ENCODE data around the gene CNBD2.
A peak's percentile ranks its signal among the peaks of the same experiment; 100 is the strongest.
"Not testable (repeated sequence)": the region's sequence is repeated elsewhere in the genome, so short reads cannot be mapped to it uniquely, and the experiment has no call there.

CNBD2 gene

GRCh38 chr20:35975576-35976373 is 7.4 kb downstream of the CNBD2 start:
- no peak for DNase-seq

GRCh38 chr20:35978041-35978513 is 9.7 kb downstream of the CNBD2 start:
- DNase-seq: peak in 1 of 2 donors; percentile 8

- DNase-seq: no peak
Measured at GRCh38 chr20:35979544-35979943, 11.2 kb downstream of the CNBD2 start.

- DNase-seq: no peak
Measured at GRCh38 chr20:35981969-35982368, 13.6 kb downstream of the CNBD2 start.

- no peak for DNase-seq
Measured at GRCh38 chr20:35984382-35984781, 16.0 kb downstream of the CNBD2 start.

GRCh38 chr20:35985806-35986205 is 17.4 kb downstream of the CNBD2 start:
- no peak for DNase-seq

GRCh38 chr20:35988910-35989463 is 20.6 kb downstream of the CNBD2 start:
- DNase-seq: no peak

GRCh38 chr20:35991142-35991771 is 22.9 kb downstream of the CNBD2 start:
- peak in 1 of 2 donors; percentile 26 for DNase-seq

- DNase-seq: peak in 1 of 2 donors; percentile 56
Measured at GRCh38 chr20:35992713-35993335, 24.4 kb downstream of the CNBD2 start.

GRCh38 chr20:35994994-35995453 is 26.6 kb downstream of the CNBD2 start:
- peak; percentile 42 to 44 for DNase-seq

- not testable (repeated sequence) for DNase-seq
Measured at GRCh38 chr20:35996492-35996891, 28.1 kb downstream of the CNBD2 start.

GRCh38 chr20:36001331-36001730 is 32.9 kb downstream of the CNBD2 start:
- not testable (repeated sequence) for DNase-seq

- no peak for DNase-seq
Measured at GRCh38 chr20:36002855-36003254, 34.5 kb downstream of the CNBD2 start.

- no peak for DNase-seq
Measured at GRCh38 chr20:36004045-36004444, 35.7 kb downstream of the CNBD2 start.

- no peak for DNase-seq
Measured at GRCh38 chr20:36008461-36009035, 40.2 kb downstream of the CNBD2 start.

- DNase-seq: no peak
Measured at GRCh38 chr20:36010076-36010475, 41.7 kb downstream of the CNBD2 start.

GRCh38 chr20:36010825-36011224 is 42.4 kb downstream of the CNBD2 start:
- no peak for DNase-seq

GRCh38 chr20:36015806-36016403 is 47.5 kb downstream of the CNBD2 start:
- no peak for DNase-seq

GRCh38 chr20:36017048-36017951 is 48.9 kb downstream of the CNBD2 start:
- no peak for DNase-seq

- DNase-seq: no peak
Measured at GRCh38 chr20:36018208-36018988, 50.0 kb downstream of the CNBD2 start.

- DNase-seq: not testable (repeated sequence)
Measured at GRCh38 chr20:36026131-36026530, 57.7 kb downstream of the CNBD2 start.
